HCT116 (cell line): Measurements from ENCODE around the gene CXADR. TPM values are rescaled to one million over a fixed set of nuclear protein-coding genes. Genes with fewer than 3 reads are reported as not detected.

ENCODE experiments used
- ATAC-seq: fragments of 200-7000 bp; cut with Tn5 transposase; 2 replicates; pipeline ENCODE4 v1.9.1; 2020; ENCODE audit warnings: mild to moderate bottlenecking, moderate library complexity
- BruUV-seq: library from RNA; stranded (reverse); fragments of 400-500 nt; replicated peaks from 2 replicates; lab custom pipeline; 2021; lab: Mats Ljungman, UMichigan
- CTCF ChIA-PET: fragments of 300-600 bp; sonication (Branson Sonifier 250); formaldehyde crosslinking; loops from one replicate; lab custom pipeline; 2021; ENCODE audit warnings: antibody characterized with exemption; lab: Charles Lee
- POLR2A ChIA-PET: fragments of 300-600, 350-600 bp; sonication (Branson Sonifier 250); formaldehyde crosslinking; loops from one replicate; lab custom pipeline; 2021; ENCODE audit warnings: antibody characterized with exemption; lab: Charles Lee
- RAD21 ChIA-PET, 2 experiments: fragments of 300-600 bp; sonication (Branson Sonifier 250); formaldehyde crosslinking; loops; one replicate each; lab custom pipeline; 2023; ENCODE audit warnings: low total read pairs in 2 of 2; ENCODE audit not compliant: uncharacterized antibody in 2 of 2, unreplicated experiment in 2 of 2, low non-redundant PET in 1 of 2; lab: Charles Lee
- DNase-seq: peaks from one replicate; pipeline ENCODE4 v3.0.0-alpha.2; 2010; ENCODE audit warnings: low read depth, low spot score
- H2AFZ ChIP-seq: fragments of 200-600 bp; shearing (Covaris generic), sonication (generic); 2 replicates; pipeline ENCODE4 v1.6.1; 2017; ENCODE audit warnings: low read depth, mixed run types, mixed read lengths, antibody characterized with exemption, low read length; ENCODE audit not compliant: poor library complexity, severe bottlenecking
- H3K27ac ChIP-seq: 2 replicates; pipeline ENCODE4 v1.5.1; 2012; ENCODE audit warnings: low read depth, low read length
- H3K27me3 ChIP-seq: fragments of 200-600 bp; sonication (generic); 2 replicates; pipeline ENCODE4 v1.6.1; 2016; ENCODE audit warnings: mixed run types, low read length, mixed read lengths; ENCODE audit not compliant: insufficient read depth
- H3K36me3 ChIP-seq, 2 experiments: fragments of 200-500 bp in 1 of 2; fragments of 200-600 bp in 1 of 2; sonication (Bioruptor generic) in 1 of 2; sonication (generic) in 1 of 2; 2 replicates each; pipeline versions ENCODE4 v1.5.1 to v1.6.1; 2014 to 2016; ENCODE audit warnings: low read length in 2 of 2, inconsistent platforms in 1 of 2, mixed read lengths in 1 of 2, mixed run types in 1 of 2; ENCODE audit not compliant: insufficient read depth in 2 of 2, control insufficient read depth in 1 of 2
- H3K4me1 ChIP-seq, 2 experiments: fragments of 200-600 bp in 1 of 2; sonication (generic) in 1 of 2; 2 replicates each; pipeline versions ENCODE4 v1.5.1 to v1.6.1; 2012 to 2017; ENCODE audit warnings: low read length in 2 of 2, inconsistent platforms in 1 of 2, mild to moderate bottlenecking in 1 of 2, mixed read lengths in 1 of 2, mixed run types in 1 of 2, moderate library complexity in 1 of 2; ENCODE audit not compliant: insufficient read depth in 2 of 2, control insufficient read depth in 1 of 2
- H3K4me2 ChIP-seq: fragments of 200-600 bp; sonication (generic); 2 replicates; pipeline ENCODE4 v1.6.1; 2017; ENCODE audit warnings: mixed run types, low read length, mixed read lengths
- H3K4me3 ChIP-seq, 2 experiments: fragments of 200-600 bp in 1 of 2; sonication (generic) in 1 of 2; replicated peaks in 1 of 2; 2 replicates each; pipeline ENCODE4 v1.5.1; 2011 to 2016; ENCODE audit warnings: low read length in 2 of 2, control low read depth in 1 of 2, low read depth in 1 of 2, mild to moderate bottlenecking in 1 of 2, mixed read lengths in 1 of 2, mixed run types in 1 of 2
- H3K79me2 ChIP-seq: fragments of 200-600 bp; sonication (generic); 2 replicates; pipeline ENCODE4 v1.6.1; 2017; ENCODE audit warnings: mild to moderate bottlenecking, mixed run types, low read length, moderate library complexity, mixed read lengths; ENCODE audit not compliant: insufficient read depth
- H3K9ac ChIP-seq: fragments of 200-600 bp; sonication (generic); 2 replicates; pipeline ENCODE4 v1.6.1; 2016; ENCODE audit warnings: low read length, mixed read lengths
- H3K9me2 ChIP-seq: fragments of 200-600 bp; sonication (generic), shearing (Covaris generic); 2 replicates; pipeline ENCODE4 v1.6.1; 2017; ENCODE audit warnings: mixed run types, mild to moderate bottlenecking, moderate library complexity; ENCODE audit not compliant: insufficient read depth
- H3K9me3 ChIP-seq, 2 experiments: fragments of 200-500 bp in 1 of 2; fragments of 200-600 bp in 1 of 2; sonication (Bioruptor generic) in 1 of 2; sonication (generic) in 1 of 2; 2 replicates each; pipeline ENCODE4 v1.6.1; 2014 to 2017; ENCODE audit warnings: low read length in 2 of 2, mixed read lengths in 2 of 2, inconsistent platforms in 1 of 2, low read depth in 1 of 2, mild to moderate bottlenecking in 1 of 2, mixed run types in 1 of 2, moderate library complexity in 1 of 2; ENCODE audit not compliant: control insufficient read depth in 1 of 2, insufficient read depth in 1 of 2
- H4K20me1 ChIP-seq: fragments of 200-600 bp; sonication (generic), shearing (Covaris generic); 2 replicates; pipeline ENCODE4 v1.6.1; 2017; ENCODE audit warnings: mixed run types, mild to moderate bottlenecking, moderate library complexity; ENCODE audit not compliant: insufficient read depth
- CBX3 ChIP-seq: IDR thresholded peaks from 2 replicates; pipeline ENCODE4 v1.6.1; 2012; ENCODE audit warnings: low read depth
- CEBPB ChIP-seq: IDR thresholded peaks from 2 replicates; pipeline ENCODE4 v1.6.1; 2012; ENCODE audit warnings: low read depth
- ELF1 ChIP-seq: IDR thresholded peaks from 2 replicates; pipeline ENCODE4 v1.6.1; 2012; ENCODE audit warnings: low read depth, borderline replicate concordance
- EZH2 ChIP-seq: fragments of 200-600 bp; sonication (generic); IDR thresholded peaks from 2 replicates; pipeline ENCODE4 v1.6.1; 2017; ENCODE audit warnings: antibody characterized with exemption, mixed run types
- EZH2phosphoT487 ChIP-seq: fragments of 200-600 bp; IDR thresholded peaks from 2 replicates; pipeline ENCODE4 v1.6.1; 2018; ENCODE audit warnings: antibody characterized with exemption, borderline replicate concordance
- POLR2A ChIP-seq: IDR thresholded peaks from 2 replicates; pipeline ENCODE4 v1.7.0; 2011; ENCODE audit warnings: borderline replicate concordance; ENCODE audit not compliant: insufficient read depth, insufficient read length; ENCODE audit errors: extremely low read depth
- POLR2AphosphoS5 ChIP-seq: IDR thresholded peaks from 2 replicates; pipeline ENCODE4 v1.6.1; 2011; ENCODE audit warnings: mild to moderate bottlenecking, low read depth, low read length, moderate library complexity
- SRF ChIP-seq: IDR thresholded peaks from 2 replicates; pipeline ENCODE4 v1.6.1; 2012; ENCODE audit warnings: low read depth
- TCF7L2 ChIP-seq: IDR thresholded peaks from 2 replicates; pipeline ENCODE4 v1.7.0; 2011; ENCODE audit warnings: borderline replicate concordance, inconsistent platforms; ENCODE audit not compliant: insufficient read depth, insufficient read length; ENCODE audit errors: extremely low read depth
- YY1 ChIP-seq: IDR thresholded peaks from 2 replicates; pipeline ENCODE4 v1.6.1; 2011; ENCODE audit warnings: low read length, low read depth, moderate library complexity, mild to moderate bottlenecking; ENCODE audit not compliant: insufficient replicate concordance; ENCODE audit errors: extremely low read depth
- ZFX ChIP-seq: fragments of 450-650 bp; IDR thresholded peaks from 2 replicates; pipeline ENCODE4 v1.6.1; 2017
- ZNF274 ChIP-seq: fragments of 200-500 bp; sonication (Bioruptor generic); IDR thresholded peaks from 2 replicates; pipeline ENCODE4 v1.6.1; 2014; ENCODE audit warnings: mild to moderate bottlenecking, low read depth, low read length, inconsistent platforms
- intact Hi-C: fragments of 100-400 bp; cut with micrococcal nuclease; formaldehyde crosslinking; loops from 2 replicates; pipeline ENCODE4 v1.10.0; 2022
- total RNA-seq: library from RNA; stranded (reverse); gene quantifications from one replicate; pipeline ENCODE4 v1.2.1, GENCODE V29; 2021; ENCODE audit not compliant: unreplicated experiment
- TF ChIP-seq, protein P1 (sequence below): IDR thresholded peaks from 2 replicates; pipeline ENCODE4 v1.6.1; 2012
- TF ChIP-seq, protein P2 (sequence below): IDR thresholded peaks from 2 replicates; pipeline ENCODE4 v1.6.1; 2012
- TF ChIP-seq, protein P3 (sequence below): IDR thresholded peaks from 2 replicates; pipeline ENCODE4 v1.6.1; 2011; ENCODE audit warnings: mild to moderate bottlenecking, low read length, moderate library complexity; ENCODE audit not compliant: insufficient replicate concordance; ENCODE audit errors: extremely low read depth
- TF ChIP-seq, protein P4 (sequence below), 3 experiments: fragments of 200-600 bp in 1 of 3; sonication (generic) in 1 of 3; IDR thresholded peaks in 2 of 3; conservative IDR thresholded peaks in 1 of 3; 2 replicates each; pipeline ENCODE4 v1.5.1; 2012 to 2017; ENCODE audit warnings: low read depth in 2 of 3, low read length in 2 of 3, antibody characterized with exemption in 1 of 3, borderline replicate concordance in 1 of 3, control low read depth in 1 of 3, mild to moderate bottlenecking in 1 of 3, mixed read lengths in 1 of 3, mixed run types in 1 of 3, moderate library complexity in 1 of 3; ENCODE audit not compliant: insufficient read depth in 1 of 3
- TF ChIP-seq, protein P5 (sequence below): IDR thresholded peaks from 2 replicates; pipeline ENCODE4 v1.6.1; 2012; ENCODE audit warnings: low read depth

Gene CXADR
- total RNA-seq, 1 experiment from 2014 or later = 21.6 TPM

DNA sequence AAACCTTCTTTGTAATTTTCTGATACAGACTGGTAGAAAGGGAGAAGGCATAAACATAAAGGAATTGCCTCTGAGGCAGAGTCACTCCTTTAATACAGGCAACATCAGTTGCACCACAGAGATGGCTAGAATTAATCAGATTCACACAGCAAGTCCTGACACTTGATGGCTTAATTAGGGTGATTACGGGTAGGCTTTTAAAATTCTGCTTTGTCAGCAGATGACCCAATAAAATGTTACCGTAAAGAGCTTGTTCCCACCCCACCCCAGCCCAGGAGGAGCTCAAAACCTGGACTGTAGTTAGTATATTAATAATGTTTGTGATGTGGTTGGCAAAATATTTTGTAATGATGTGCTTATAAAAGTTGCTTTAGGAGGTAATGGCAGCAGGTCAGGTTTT is 109.2 kb downstream of the CXADR start:
- no peak overlapping the region for H3K4me2 ChIP-seq
- POLR2A ChIA-PET = no interaction called here
- H3K9ac ChIP-seq = no peak overlapping the region
- no peaks in the 10 kb centered on the region for H3K4me1 ChIP-seq
- CTCF ChIA-PET = no interaction called here
- H3K9me2 ChIP-seq = no peaks in the 10 kb centered on the region
- H3K9me3 ChIP-seq = no peaks in the 10 kb centered on the region
- TF ChIP-seq, protein P1, sequence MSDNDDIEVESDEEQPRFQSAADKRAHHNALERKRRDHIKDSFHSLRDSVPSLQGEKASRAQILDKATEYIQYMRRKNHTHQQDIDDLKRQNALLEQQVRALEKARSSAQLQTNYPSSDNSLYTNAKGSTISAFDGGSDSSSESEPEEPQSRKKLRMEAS = no peak
- TF ChIP-seq, protein P2, sequence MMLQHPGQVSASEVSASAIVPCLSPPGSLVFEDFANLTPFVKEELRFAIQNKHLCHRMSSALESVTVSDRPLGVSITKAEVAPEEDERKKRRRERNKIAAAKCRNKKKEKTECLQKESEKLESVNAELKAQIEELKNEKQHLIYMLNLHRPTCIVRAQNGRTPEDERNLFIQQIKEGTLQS = no peak
- TF ChIP-seq POLR2A (no peak), YY1 (no peak), EZH2phosphoT487 (no peak), POLR2AphosphoS5 (no peak), CEBPB (no peak), CBX3 (no peak), TCF7L2 (no peak), EZH2 (no peak), ZNF274 (no peak), ZFX (no peak), SRF (no peak), ELF1 (no peak)
- TF ChIP-seq, protein P3, sequence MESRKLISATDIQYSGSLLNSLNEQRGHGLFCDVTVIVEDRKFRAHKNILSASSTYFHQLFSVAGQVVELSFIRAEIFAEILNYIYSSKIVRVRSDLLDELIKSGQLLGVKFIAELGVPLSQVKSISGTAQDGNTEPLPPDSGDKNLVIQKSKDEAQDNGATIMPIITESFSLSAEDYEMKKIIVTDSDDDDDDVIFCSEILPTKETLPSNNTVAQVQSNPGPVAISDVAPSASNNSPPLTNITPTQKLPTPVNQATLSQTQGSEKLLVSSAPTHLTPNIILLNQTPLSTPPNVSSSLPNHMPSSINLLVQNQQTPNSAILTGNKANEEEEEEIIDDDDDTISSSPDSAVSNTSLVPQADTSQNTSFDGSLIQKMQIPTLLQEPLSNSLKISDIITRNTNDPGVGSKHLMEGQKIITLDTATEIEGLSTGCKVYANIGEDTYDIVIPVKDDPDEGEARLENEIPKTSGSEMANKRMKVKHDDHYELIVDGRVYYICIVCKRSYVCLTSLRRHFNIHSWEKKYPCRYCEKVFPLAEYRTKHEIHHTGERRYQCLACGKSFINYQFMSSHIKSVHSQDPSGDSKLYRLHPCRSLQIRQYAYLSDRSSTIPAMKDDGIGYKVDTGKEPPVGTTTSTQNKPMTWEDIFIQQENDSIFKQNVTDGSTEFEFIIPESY = no peak
- TF ChIP-seq, protein P4, sequence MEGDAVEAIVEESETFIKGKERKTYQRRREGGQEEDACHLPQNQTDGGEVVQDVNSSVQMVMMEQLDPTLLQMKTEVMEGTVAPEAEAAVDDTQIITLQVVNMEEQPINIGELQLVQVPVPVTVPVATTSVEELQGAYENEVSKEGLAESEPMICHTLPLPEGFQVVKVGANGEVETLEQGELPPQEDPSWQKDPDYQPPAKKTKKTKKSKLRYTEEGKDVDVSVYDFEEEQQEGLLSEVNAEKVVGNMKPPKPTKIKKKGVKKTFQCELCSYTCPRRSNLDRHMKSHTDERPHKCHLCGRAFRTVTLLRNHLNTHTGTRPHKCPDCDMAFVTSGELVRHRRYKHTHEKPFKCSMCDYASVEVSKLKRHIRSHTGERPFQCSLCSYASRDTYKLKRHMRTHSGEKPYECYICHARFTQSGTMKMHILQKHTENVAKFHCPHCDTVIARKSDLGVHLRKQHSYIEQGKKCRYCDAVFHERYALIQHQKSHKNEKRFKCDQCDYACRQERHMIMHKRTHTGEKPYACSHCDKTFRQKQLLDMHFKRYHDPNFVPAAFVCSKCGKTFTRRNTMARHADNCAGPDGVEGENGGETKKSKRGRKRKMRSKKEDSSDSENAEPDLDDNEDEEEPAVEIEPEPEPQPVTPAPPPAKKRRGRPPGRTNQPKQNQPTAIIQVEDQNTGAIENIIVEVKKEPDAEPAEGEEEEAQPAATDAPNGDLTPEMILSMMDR (IDR thresholded peaks at IDR 0.05 in 2 of 3, conservative IDR thresholded peaks at IDR 0.05 in 1 of 3; ENCODE audit: borderline replicate concordance in 1 of 3, insufficient read depth in 1 of 3, low read depth in 2 of 3, low read length in 2 of 3) = no peak
- TF ChIP-seq, protein P5, sequence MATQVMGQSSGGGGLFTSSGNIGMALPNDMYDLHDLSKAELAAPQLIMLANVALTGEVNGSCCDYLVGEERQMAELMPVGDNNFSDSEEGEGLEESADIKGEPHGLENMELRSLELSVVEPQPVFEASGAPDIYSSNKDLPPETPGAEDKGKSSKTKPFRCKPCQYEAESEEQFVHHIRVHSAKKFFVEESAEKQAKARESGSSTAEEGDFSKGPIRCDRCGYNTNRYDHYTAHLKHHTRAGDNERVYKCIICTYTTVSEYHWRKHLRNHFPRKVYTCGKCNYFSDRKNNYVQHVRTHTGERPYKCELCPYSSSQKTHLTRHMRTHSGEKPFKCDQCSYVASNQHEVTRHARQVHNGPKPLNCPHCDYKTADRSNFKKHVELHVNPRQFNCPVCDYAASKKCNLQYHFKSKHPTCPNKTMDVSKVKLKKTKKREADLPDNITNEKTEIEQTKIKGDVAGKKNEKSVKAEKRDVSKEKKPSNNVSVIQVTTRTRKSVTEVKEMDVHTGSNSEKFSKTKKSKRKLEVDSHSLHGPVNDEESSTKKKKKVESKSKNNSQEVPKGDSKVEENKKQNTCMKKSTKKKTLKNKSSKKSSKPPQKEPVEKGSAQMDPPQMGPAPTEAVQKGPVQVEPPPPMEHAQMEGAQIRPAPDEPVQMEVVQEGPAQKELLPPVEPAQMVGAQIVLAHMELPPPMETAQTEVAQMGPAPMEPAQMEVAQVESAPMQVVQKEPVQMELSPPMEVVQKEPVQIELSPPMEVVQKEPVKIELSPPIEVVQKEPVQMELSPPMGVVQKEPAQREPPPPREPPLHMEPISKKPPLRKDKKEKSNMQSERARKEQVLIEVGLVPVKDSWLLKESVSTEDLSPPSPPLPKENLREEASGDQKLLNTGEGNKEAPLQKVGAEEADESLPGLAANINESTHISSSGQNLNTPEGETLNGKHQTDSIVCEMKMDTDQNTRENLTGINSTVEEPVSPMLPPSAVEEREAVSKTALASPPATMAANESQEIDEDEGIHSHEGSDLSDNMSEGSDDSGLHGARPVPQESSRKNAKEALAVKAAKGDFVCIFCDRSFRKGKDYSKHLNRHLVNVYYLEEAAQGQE = no peak
- BruUV-seq = no TSS peak
- no peaks in the 10 kb centered on the region for H3K79me2 ChIP-seq
- peaks cover 11% of the 10 kb centered on the region; the same call in 1 of the 2 replicates for H3K27me3 ChIP-seq
- H3K27ac ChIP-seq = no peak overlapping the region
- RAD21 ChIA-PET = interaction anchor here in 1 of 2 experiments (0.7 kb wide), 1 partner anchor 235 kb away, joined by 3 read pairs; no protein-coding TSS in a partner anchor
- H4K20me1 ChIP-seq = no peaks in the 10 kb centered on the region
- intact Hi-C loops = no loop called here
- DNase-seq (no peak), ATAC-seq (no peak)
- H3K36me3 ChIP-seq = no peaks in the 10 kb centered on the region
- no peak overlapping the region for H3K4me3 ChIP-seq
- no peak overlapping the region for H2AFZ ChIP-seq
